Measurements from ENCODE around the gene ZBTB46. TPM values are rescaled to one million over a fixed set of nuclear protein-coding genes. Genes with fewer than 3 reads are reported as not detected.
A peak's percentile ranks its signal among the peaks of the same experiment; 100 is the strongest.

Gene ZBTB46
- total RNA-seq, 1 experiment from 2014 or later = 27.1 TPM

DNA sequence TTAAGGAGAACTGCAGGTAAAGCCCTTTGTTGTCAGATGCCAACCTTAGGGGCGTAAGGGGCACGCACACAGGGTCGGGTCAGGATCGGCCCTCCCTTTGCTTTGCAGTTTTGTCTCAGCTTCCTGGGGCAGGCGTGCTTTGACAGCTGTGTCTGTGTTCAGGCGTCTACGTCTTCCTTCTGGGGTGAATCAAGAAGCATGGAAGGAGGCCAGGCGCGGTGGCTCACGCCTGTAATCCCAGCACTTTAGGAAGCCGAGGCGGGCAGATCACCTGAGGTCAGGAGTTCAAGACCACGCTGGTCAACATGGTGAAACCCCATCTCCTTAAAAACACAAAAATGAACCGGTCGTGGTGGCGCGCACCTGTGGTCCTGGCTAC lies 121.9 kb downstream of the ZBTB46 start:
- H3K4me3 Mint-ChIP-seq = peak overlapping the region; percentile 89 to 91
- Histone ChIP-seq H3K79me2 (ENCODE audit: insufficient read depth, low read length) (peaks cover 11% of the 10 kb centered on the region; the same call in 1 of the 2 replicates), H3K27ac (ENCODE audit: insufficient read length, low read depth, low read length) (no peak overlapping the region)

More for the DNA sequence above, 121.9 kb downstream of the ZBTB46 start:
- H3K9me3 Mint-ChIP-seq = peaks cover 0 to 3% of the 10 kb centered on the region in 2 experiments; a peak in 1 of 5 replicates
- Histone ChIP-seq H4K91ac (ENCODE audit: insufficient read length, low read depth, low read length) (no peak overlapping the region), H3K9me3 (ENCODE audit: control insufficient read depth, low read depth, low read length) (no peaks in the 10 kb centered on the region), H2BK120ac (ENCODE audit: low read depth, low read length, poor library complexity, severe bottlenecking) (no peak overlapping the region), H4K5ac (ENCODE audit: insufficient read length, low read depth, low read length) (no peak overlapping the region), H3K27me3 (ENCODE audit: insufficient read depth, low read length) (no peaks in the 10 kb centered on the region), H2BK20ac (ENCODE audit: low read depth, low read length, poor library complexity, severe bottlenecking) (no peak overlapping the region), H3K23ac (ENCODE audit: insufficient read length, low read depth, low read length) (no peak overlapping the region), H3K14ac (ENCODE audit: insufficient read depth, low read length) (no peak overlapping the region), H3T11ph (ENCODE audit: low read length) (no peak overlapping the region), H3K4ac (ENCODE audit: low read depth, low read length) (no peak overlapping the region), H2BK5ac (ENCODE audit: insufficient read length, low read length) (no peak overlapping the region), H2AFZ (ENCODE audit: low read length) (no peak overlapping the region), H3K23me2 (ENCODE audit: insufficient read length, low read depth, low read length, poor library complexity, severe bottlenecking) (peaks cover 12% of the 10 kb centered on the region), H3K9ac (ENCODE audit: extremely low read depth, insufficient read length, low read length) (no peak overlapping the region), H2BK15ac (ENCODE audit: low read depth, low read length) (no peak overlapping the region), H2AK5ac (ENCODE audit: insufficient read length, low read length) (no peak overlapping the region), H4K20me1 (ENCODE audit: control insufficient read depth, insufficient read depth, insufficient read length) (no peaks in the 10 kb centered on the region), H3K56ac (ENCODE audit: insufficient read length, low read depth, low read length) (no peak overlapping the region), H3K79me1 (ENCODE audit: insufficient read depth, low read depth, low read length, poor library complexity, severe bottlenecking) (peaks cover 4% of the 10 kb centered on the region), H4K8ac (replicated peaks; ENCODE audit: insufficient read length, low read depth, low read length) (no peak overlapping the region), H2BK12ac (ENCODE audit: insufficient read length, low read depth, low read length) (no peak overlapping the region), H3K18ac (ENCODE audit: insufficient read length, low read depth, low read length) (no peak overlapping the region), H3K4me2 (ENCODE audit: insufficient read depth, insufficient read length, low read length) (peak overlapping the region; percentile 90), H3K4me1 (ENCODE audit: insufficient read depth, low read length) (no peaks in the 10 kb centered on the region)
- no peak for DNase-seq
- TF ChIP-seq, protein P1, sequence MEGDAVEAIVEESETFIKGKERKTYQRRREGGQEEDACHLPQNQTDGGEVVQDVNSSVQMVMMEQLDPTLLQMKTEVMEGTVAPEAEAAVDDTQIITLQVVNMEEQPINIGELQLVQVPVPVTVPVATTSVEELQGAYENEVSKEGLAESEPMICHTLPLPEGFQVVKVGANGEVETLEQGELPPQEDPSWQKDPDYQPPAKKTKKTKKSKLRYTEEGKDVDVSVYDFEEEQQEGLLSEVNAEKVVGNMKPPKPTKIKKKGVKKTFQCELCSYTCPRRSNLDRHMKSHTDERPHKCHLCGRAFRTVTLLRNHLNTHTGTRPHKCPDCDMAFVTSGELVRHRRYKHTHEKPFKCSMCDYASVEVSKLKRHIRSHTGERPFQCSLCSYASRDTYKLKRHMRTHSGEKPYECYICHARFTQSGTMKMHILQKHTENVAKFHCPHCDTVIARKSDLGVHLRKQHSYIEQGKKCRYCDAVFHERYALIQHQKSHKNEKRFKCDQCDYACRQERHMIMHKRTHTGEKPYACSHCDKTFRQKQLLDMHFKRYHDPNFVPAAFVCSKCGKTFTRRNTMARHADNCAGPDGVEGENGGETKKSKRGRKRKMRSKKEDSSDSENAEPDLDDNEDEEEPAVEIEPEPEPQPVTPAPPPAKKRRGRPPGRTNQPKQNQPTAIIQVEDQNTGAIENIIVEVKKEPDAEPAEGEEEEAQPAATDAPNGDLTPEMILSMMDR (conservative IDR thresholded peaks at IDR 0.05) = no peak
- H3K27ac Mint-ChIP-seq = no peak overlapping the region
- H3K36me3 Mint-ChIP-seq (ENCODE audit: insufficient read depth in 1 of 3, low read depth in 3 of 3) = peaks cover 53 to 69% (median 66%) of the 10 kb centered on the region in 3 experiments
- peaks cover 8 to 16% of the 10 kb centered on the region in 2 experiments for H3K4me1 Mint-ChIP-seq
- no peaks in the 10 kb centered on the region for H3K27me3 Mint-ChIP-seq (ENCODE audit: low read depth)
- WGBS (ENCODE audit: extremely low coverage, insufficient read length, low lambda C conversion rate) = no CpG with 5 or more reads among the region's 17 CpGs
